ENCODE results near the gene LGALS7B.
"Not testable (repeated sequence)": the region's sequence is repeated elsewhere in the genome, so short reads cannot be mapped to it uniquely, and the experiment has no call there.

The LGALS7B gene

GRCh38 chr19:38826856-38827551, 38.0 kb downstream of the LGALS7B start:
- Histone ChIP-seq H3K4me1 (peaks cover 10 to 27% (median 16%) of the 10 kb centered on the region in 10 experiments), H4K20me1 (no peaks in the 10 kb centered on the region), H3K4me2 (no peak overlapping the region), H3K27me3 (no peaks in the 10 kb centered on the region), H3K27ac (no peak overlapping the region), H3K9ac (peak overlapping the region in 1 of 11 experiments; percentile 25; a peak in 2 of 22 replicates), H3K9me3 (replicated peaks in 1 of 11) (peaks cover 7 to 23% (median 15%) of the 10 kb centered on the region in 11 experiments), H3K36me3 (peaks cover 56 to 84% (median 72%) of the 10 kb centered on the region in 11 experiments), H3K4me3 (no peak overlapping the region)
- no peak for TF ChIP-seq Cebpa-rat (IDR thresholded peaks at IDR 0.05)

GRCh38 chr19:38829203-38829602, 40.2 kb downstream of the LGALS7B start:
- H3K9ac ChIP-seq; H3K9me3 ChIP-seq (replicated peaks in 1 of 11); H4K20me1 ChIP-seq; H3K4me3 ChIP-seq; H3K4me2 ChIP-seq; H3K27me3 ChIP-seq: not testable (repeated sequence)
- Histone ChIP-seq H3K4me1 (peaks cover 21 to 42% (median 29%) of the 10 kb centered on the region in 10 experiments), H3K36me3 (peaks cover 39 to 62% (median 53%) of the 10 kb centered on the region in 11 experiments), H3K27ac (peak overlapping the region in 4 of 11 experiments; percentile 17 to 42 (median 26); a peak in 5 of 22 replicates)
- TF ChIP-seq Cebpa-rat (IDR thresholded peaks at IDR 0.05): peak in 4 of 11 experiments; percentile 12 to 65 (median 46); a peak in 5 of 22 replicates

GRCh38 chr19:38830039-38830733, 41.2 kb downstream of the LGALS7B start:
- peak overlapping the region in 3 of 10 experiments; percentile 71 to 83 (median 74); a peak in 4 of 20 replicates for H3K4me3 ChIP-seq
- H3K27ac ChIP-seq: peak overlapping the region in 2 of 11 experiments; percentile 29 to 42; a peak in 1 of 22 replicates
- no peak for TF ChIP-seq Cebpa-rat (IDR thresholded peaks at IDR 0.05)
- peaks cover 21 to 42% (median 29%) of the 10 kb centered on the region in 10 experiments for H3K4me1 ChIP-seq
- H3K9ac ChIP-seq: peak overlapping the region in 7 of 11 experiments; percentile 82 to 90 (median 86); a peak in 5 of 22 replicates
- H3K27me3 ChIP-seq: no peaks in the 10 kb centered on the region
- H4K20me1 ChIP-seq: peaks cover 0 to 7% (median under 1%) of the 10 kb centered on the region in 11 experiments; a peak in 5 of 22 replicates
- H3K36me3 ChIP-seq: peaks cover 33 to 58% (median 50%) of the 10 kb centered on the region in 11 experiments
- peak overlapping the region; percentile 81 to 98 (median 91) for H3K4me2 ChIP-seq
- H3K9me3 ChIP-seq (replicated peaks in 1 of 11): no peaks in the 10 kb centered on the region

- Histone ChIP-seq H3K27ac (peak overlapping the region; percentile 71 to 90 (median 81)), H3K4me3 (peak overlapping the region; percentile 70 to 83 (median 74))
- TF ChIP-seq Cebpa-rat (IDR thresholded peaks at IDR 0.05): no peak
Measured at GRCh38 chr19:38831142-38831605, 42.2 kb downstream of the LGALS7B start.

GRCh38 chr19:38833092-38833425, 44.1 kb downstream of the LGALS7B start:
- peak overlapping the region in 10 of 11 experiments; percentile 78 to 97 (median 86); a peak in 17 of 22 replicates for H3K4me2 ChIP-seq
- peaks cover 47 to 61% (median 55%) of the 10 kb centered on the region in 11 experiments for H3K36me3 ChIP-seq
- peaks cover 21 to 42% (median 29%) of the 10 kb centered on the region in 10 experiments for H3K4me1 ChIP-seq
- 0 out of 22 replicates have a peak overlapping the region, but pooled peaks of 1 of the 11 experiments have one; percentile 6 for H3K9ac ChIP-seq
- no peak for TF ChIP-seq Cebpa-rat (IDR thresholded peaks at IDR 0.05)
- no peaks in the 10 kb centered on the region for H3K27me3 ChIP-seq
- H4K20me1 ChIP-seq: peaks cover 18 to 35% (median 30%) of the 10 kb centered on the region in 11 experiments; a peak in 21 of 22 replicates
- no peaks in the 10 kb centered on the region for H3K9me3 ChIP-seq (replicated peaks in 1 of 11)
- H3K27ac ChIP-seq: peak overlapping the region in 7 of 11 experiments; percentile 21 to 90 (median 86); a peak in 9 of 22 replicates
- H3K4me3 ChIP-seq: no peak overlapping the region

More at GRCh38 chr19:38831142-38831605, 42.2 kb downstream of the LGALS7B start:
- peak overlapping the region; percentile 81 to 98 (median 91) for H3K4me2 ChIP-seq
- H4K20me1 ChIP-seq: peaks cover 0 to 16% (median 11%) of the 10 kb centered on the region in 11 experiments; a peak in 19 of 22 replicates
- H3K36me3 ChIP-seq: peaks cover 41 to 58% (median 50%) of the 10 kb centered on the region in 11 experiments
- no peaks in the 10 kb centered on the region for H3K27me3 ChIP-seq
- H3K9me3 ChIP-seq (replicated peaks in 1 of 11): no peaks in the 10 kb centered on the region
- H3K4me1 ChIP-seq: peaks cover 21 to 42% (median 29%) of the 10 kb centered on the region in 10 experiments
- peak overlapping the region; percentile 81 to 90 (median 85) for H3K9ac ChIP-seq

GRCh38 chr19:38834104-38834490, 45.1 kb downstream of the LGALS7B start:
- H3K9me3 ChIP-seq (replicated peaks in 1 of 11): no peaks in the 10 kb centered on the region
- H3K27me3 ChIP-seq: no peaks in the 10 kb centered on the region
- H3K27ac ChIP-seq: no peak overlapping the region
- no peak overlapping the region for H3K4me2 ChIP-seq
- no peak overlapping the region for H3K9ac ChIP-seq
- H3K4me1 ChIP-seq: peaks cover 21 to 41% (median 29%) of the 10 kb centered on the region in 10 experiments
- no peak for TF ChIP-seq Cebpa-rat (IDR thresholded peaks at IDR 0.05)
- H4K20me1 ChIP-seq: peaks cover 28 to 45% (median 40%) of the 10 kb centered on the region in 11 experiments; a peak in 21 of 22 replicates
- no peak overlapping the region for H3K4me3 ChIP-seq
- peaks cover 47 to 61% (median 56%) of the 10 kb centered on the region in 11 experiments for H3K36me3 ChIP-seq

GRCh38 chr19:38834590-38834989, 45.6 kb downstream of the LGALS7B start:
- Histone ChIP-seq H3K27ac (no peak overlapping the region), H3K9me3 (replicated peaks in 1 of 11) (no peaks in the 10 kb centered on the region), H3K4me2 (no peak overlapping the region), H3K4me3 (no peak overlapping the region), H4K20me1 (peaks cover 33 to 50% (median 45%) of the 10 kb centered on the region in 11 experiments; a peak in 21 of 22 replicates), H3K36me3 (peaks cover 47 to 61% (median 56%) of the 10 kb centered on the region in 11 experiments), H3K4me1 (peaks cover 21 to 36% (median 27%) of the 10 kb centered on the region in 10 experiments), H3K27me3 (no peaks in the 10 kb centered on the region), H3K9ac (no peak overlapping the region)
- 0 out of 22 replicates have a peak, but pooled peaks of 1 of the 11 experiments have one; percentile 10 for TF ChIP-seq Cebpa-rat (IDR thresholded peaks at IDR 0.05)

GRCh38 chr19:38836159-38836982, 47.4 kb downstream of the LGALS7B start:
- peaks cover 49 to 68% (median 63%) of the 10 kb centered on the region in 11 experiments for H4K20me1 ChIP-seq
- no peak overlapping the region for H3K27ac ChIP-seq
- TF ChIP-seq Cebpa-rat (IDR thresholded peaks at IDR 0.05): no peak
- peaks cover 12 to 22% (median 17%) of the 10 kb centered on the region in 10 experiments for H3K4me1 ChIP-seq
- H3K36me3 ChIP-seq: peaks cover 59 to 70% (median 64%) of the 10 kb centered on the region in 11 experiments
- H3K4me2 ChIP-seq: no peak overlapping the region
- H3K9ac ChIP-seq: no peak overlapping the region
- no peaks in the 10 kb centered on the region for H3K9me3 ChIP-seq (replicated peaks in 1 of 11)
- H3K4me3 ChIP-seq: no peak overlapping the region
- no peaks in the 10 kb centered on the region for H3K27me3 ChIP-seq
